ENCODE data around the gene PLEKHA6. TPM values are rescaled to one million over a fixed set of nuclear protein-coding genes. Genes with fewer than 3 reads are reported as not detected.

PLEKHA6 gene
- total RNA-seq, 1 donor from 2014 or later = 4.9 TPM

DNA sequence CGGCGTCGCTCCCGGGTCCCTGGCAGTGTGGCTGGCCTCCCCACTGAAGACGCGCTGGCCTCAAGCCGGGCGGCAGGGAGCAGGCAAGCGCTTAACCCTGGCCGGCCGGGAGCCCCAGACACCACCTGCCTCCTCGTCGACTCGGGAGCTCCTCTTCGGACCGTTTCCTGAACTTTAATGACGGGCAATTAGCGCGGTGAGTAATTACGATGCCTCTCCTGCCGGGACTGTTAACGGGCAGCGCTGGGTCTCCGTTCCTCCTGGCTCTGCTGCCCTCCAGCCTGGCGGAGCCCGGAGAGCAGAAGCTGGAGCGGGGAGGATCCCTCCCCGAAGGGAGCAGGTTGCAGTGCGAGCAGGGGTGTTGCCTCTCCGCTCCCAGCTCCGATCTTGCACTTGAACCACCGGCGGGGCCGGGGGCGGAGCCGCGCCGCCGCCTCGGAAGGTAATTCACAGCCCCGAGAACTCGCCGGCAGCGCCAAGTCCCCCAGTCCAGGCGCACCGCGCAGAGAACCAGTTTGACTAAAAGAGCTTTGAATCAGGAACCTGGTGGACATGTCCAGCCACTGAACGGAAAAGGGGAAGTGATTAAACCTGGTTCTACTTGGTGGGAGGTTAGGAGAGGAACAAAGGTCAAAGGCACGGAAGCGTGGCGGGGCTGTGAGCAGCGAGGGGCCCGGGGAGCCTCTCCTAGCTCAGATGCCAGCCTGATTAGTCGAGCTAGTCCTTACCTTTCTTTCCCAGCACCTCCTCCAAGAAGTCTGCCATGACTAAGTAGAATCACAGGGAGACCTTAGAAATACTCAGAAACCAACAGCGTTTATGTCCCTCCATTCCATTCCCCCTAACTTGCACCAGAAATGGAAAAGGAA, 18.3 kb upstream of the PLEKHA6 start:
- DNase-seq (ENCODE audit: low spot score in 2 of 2) = no peak
- Histone ChIP-seq H3K4me3 (peak overlapping the region; percentile 58 to 64), H3K9me3 (no peaks in the 10 kb centered on the region), H3K27ac (no peak overlapping the region), H3K36me3 (no peaks in the 10 kb centered on the region), H3K4me1 (peaks cover 3 to 13% of the 10 kb centered on the region in 2 donors), H3K27me3 (no peaks in the 10 kb centered on the region)
- intact Hi-C loops (cut with DNase I) = no loop called here
- no peak for TF ChIP-seq CTCF (IDR thresholded peaks at IDR 0.05)

DNA sequence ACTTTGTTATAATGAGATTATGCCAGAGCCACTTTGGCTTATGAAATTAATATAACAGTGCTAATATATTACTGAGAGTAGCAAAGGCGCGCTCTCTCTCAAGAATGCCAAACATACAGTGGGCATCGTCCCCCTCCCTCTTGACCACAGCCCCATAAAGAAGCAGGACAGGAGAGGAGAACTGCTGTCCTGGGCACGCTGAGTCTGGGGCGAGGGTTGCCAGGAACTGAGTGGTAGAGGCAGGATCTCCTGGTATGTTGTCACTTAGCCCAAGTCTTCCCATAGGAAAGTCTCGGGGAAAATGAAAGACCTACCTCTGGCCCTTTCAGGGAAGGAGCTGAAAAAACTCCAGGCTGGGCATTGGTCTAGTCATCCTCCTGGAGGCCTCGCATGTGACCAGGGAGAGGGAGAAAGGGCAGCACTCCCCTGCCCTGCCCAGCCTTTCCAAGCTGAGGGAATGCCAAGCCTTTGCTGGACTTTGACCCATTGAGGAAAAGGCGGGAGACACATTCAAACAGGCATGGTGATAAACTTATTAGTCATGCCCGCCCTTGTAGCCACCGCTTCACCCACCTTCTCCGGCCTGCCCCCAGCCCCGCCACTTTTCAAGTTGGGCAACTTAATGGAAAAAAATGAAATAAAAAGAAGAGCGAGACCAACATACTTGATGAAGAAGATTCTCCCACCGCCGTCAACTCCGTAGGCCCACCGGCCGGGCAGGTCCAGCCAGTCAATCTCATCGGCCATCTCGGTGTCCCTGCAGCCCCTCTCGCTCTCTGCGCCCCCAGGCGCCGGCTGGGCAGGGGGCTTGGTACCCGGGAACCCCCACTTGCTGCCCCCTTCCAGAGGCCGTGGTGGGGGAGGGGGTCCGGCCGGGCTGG, 17.4 kb upstream of the PLEKHA6 start:
- no peaks in the 10 kb centered on the region for H3K36me3 ChIP-seq
- peaks cover 3 to 13% of the 10 kb centered on the region in 2 donors for H3K4me1 ChIP-seq
- H3K4me3 ChIP-seq = peak overlapping the region; percentile 58 to 64
- no peak for TF ChIP-seq CTCF (IDR thresholded peaks at IDR 0.05)
- no peaks in the 10 kb centered on the region for H3K9me3 ChIP-seq
- intact Hi-C loops (cut with DNase I) = no loop called here
- H3K27me3 ChIP-seq = no peaks in the 10 kb centered on the region
- H3K27ac ChIP-seq = no peak overlapping the region
- DNase-seq (ENCODE audit: low spot score in 2 of 2) = no peak

GRCh38 chr1:204376465-204376864, 16.7 kb upstream of the PLEKHA6 start:
- Histone ChIP-seq H3K27ac (no peak overlapping the region), H3K36me3 (no peaks in the 10 kb centered on the region), H3K27me3 (no peaks in the 10 kb centered on the region), H3K4me3 (no peak overlapping the region), H3K4me1 (peaks cover 3 to 13% of the 10 kb centered on the region in 2 donors), H3K9me3 (no peaks in the 10 kb centered on the region)
- intact Hi-C loops (cut with DNase I) = no loop called here
- DNase-seq (ENCODE audit: low spot score in 2 of 2) = no peak
- no peak for TF ChIP-seq CTCF (IDR thresholded peaks at IDR 0.05)

DNA sequence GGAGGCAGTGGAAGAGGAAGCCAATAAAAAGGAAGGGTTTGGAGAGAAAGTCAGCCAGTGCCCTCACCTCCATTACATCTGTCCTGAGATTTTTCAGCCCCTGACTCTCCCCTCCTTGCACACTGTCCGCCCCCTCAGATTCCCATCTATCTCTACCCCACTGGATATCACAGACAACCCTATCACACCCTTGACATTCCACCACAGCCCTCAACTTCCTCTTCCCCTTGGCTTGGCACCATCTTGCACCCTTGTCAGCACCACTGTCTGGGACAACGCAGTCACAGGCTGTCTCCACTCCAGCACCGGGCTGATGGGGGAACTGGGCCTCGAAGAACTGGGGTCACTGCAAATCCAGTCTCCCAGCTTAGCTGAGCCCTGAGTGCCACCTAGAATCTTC, 14.2 kb upstream of the PLEKHA6 start:
- H3K9me3 ChIP-seq = no peaks in the 10 kb centered on the region
- H3K36me3 ChIP-seq = no peaks in the 10 kb centered on the region
- no peak overlapping the region for H3K4me3 ChIP-seq
- peaks cover 3 to 13% of the 10 kb centered on the region in 2 donors for H3K4me1 ChIP-seq
- no peaks in the 10 kb centered on the region for H3K27me3 ChIP-seq
- DNase-seq (ENCODE audit: low spot score in 2 of 2) = no peak
- no peak for TF ChIP-seq CTCF (IDR thresholded peaks at IDR 0.05)
- no peak overlapping the region for H3K27ac ChIP-seq
- intact Hi-C loops (cut with DNase I) = no loop called here

- Histone ChIP-seq H3K27ac (no peak overlapping the region), H3K36me3 (no peaks in the 10 kb centered on the region), H3K4me3 (no peak overlapping the region), H3K27me3 (no peaks in the 10 kb centered on the region), H3K9me3 (no peaks in the 10 kb centered on the region), H3K4me1 (no peaks in the 10 kb centered on the region)
- no peak for TF ChIP-seq CTCF (IDR thresholded peaks at IDR 0.05)
- intact Hi-C loops (cut with DNase I) = no loop called here
- no peak for DNase-seq (ENCODE audit: low spot score in 2 of 2)
These were observed 10.4 kb upstream of the PLEKHA6 start for GRCh38 chr1:204370176-204370575.

Measured in ascending aorta (tissue), 2 donors.